ENCODE results near the gene CCDC85B.
A peak's percentile ranks its signal among the peaks of the same experiment; 100 is the strongest.
"Not testable (repeated sequence)": the region's sequence is repeated elsewhere in the genome, so short reads cannot be mapped to it uniquely, and the experiment has no call there.

CCDC85B gene

DNA sequence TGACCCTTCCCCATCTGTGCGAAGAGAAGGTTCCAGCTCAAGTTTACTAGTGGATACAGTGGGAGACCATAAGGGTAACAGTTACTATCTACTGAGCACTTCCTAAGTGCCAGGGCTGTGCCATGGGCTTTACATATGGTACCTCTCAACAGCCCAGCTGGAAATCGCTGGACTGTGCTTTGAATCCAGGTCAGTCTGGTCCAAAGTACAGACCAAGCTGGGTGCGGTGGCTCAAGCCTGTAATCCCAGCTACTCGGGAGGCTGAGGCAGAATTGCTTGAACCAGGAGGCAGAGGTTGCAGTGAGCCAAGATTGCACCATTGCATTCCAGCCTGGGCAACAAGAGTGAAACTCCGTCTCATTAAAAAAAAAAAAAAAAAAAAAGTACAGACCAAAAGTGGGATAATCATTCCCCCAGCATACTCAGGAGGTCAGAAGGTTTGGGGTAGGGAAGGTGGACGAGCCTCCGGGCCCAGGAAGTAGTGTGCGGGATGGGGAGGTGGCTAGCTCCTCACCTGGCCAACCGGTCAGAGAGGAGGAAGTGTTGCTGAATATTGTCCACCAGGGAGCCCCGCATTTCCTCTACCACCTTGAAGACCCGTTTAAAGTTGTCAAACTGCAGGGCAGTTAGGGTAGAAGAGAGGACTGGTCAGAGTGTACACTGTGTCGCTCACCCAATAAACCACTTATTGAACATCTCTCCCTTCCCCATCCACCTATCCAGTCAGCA lies 4.5 kb upstream of the CCDC85B start:
- TF ChIP-seq, protein P1, sequence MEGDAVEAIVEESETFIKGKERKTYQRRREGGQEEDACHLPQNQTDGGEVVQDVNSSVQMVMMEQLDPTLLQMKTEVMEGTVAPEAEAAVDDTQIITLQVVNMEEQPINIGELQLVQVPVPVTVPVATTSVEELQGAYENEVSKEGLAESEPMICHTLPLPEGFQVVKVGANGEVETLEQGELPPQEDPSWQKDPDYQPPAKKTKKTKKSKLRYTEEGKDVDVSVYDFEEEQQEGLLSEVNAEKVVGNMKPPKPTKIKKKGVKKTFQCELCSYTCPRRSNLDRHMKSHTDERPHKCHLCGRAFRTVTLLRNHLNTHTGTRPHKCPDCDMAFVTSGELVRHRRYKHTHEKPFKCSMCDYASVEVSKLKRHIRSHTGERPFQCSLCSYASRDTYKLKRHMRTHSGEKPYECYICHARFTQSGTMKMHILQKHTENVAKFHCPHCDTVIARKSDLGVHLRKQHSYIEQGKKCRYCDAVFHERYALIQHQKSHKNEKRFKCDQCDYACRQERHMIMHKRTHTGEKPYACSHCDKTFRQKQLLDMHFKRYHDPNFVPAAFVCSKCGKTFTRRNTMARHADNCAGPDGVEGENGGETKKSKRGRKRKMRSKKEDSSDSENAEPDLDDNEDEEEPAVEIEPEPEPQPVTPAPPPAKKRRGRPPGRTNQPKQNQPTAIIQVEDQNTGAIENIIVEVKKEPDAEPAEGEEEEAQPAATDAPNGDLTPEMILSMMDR (IDR thresholded peaks at IDR 0.05) = no peak
- no peak for DNase-seq (ENCODE audit: low spot score)
- Histone ChIP-seq H3K4me3 (no peak overlapping the region), H3K27ac (no peak overlapping the region)

DNA sequence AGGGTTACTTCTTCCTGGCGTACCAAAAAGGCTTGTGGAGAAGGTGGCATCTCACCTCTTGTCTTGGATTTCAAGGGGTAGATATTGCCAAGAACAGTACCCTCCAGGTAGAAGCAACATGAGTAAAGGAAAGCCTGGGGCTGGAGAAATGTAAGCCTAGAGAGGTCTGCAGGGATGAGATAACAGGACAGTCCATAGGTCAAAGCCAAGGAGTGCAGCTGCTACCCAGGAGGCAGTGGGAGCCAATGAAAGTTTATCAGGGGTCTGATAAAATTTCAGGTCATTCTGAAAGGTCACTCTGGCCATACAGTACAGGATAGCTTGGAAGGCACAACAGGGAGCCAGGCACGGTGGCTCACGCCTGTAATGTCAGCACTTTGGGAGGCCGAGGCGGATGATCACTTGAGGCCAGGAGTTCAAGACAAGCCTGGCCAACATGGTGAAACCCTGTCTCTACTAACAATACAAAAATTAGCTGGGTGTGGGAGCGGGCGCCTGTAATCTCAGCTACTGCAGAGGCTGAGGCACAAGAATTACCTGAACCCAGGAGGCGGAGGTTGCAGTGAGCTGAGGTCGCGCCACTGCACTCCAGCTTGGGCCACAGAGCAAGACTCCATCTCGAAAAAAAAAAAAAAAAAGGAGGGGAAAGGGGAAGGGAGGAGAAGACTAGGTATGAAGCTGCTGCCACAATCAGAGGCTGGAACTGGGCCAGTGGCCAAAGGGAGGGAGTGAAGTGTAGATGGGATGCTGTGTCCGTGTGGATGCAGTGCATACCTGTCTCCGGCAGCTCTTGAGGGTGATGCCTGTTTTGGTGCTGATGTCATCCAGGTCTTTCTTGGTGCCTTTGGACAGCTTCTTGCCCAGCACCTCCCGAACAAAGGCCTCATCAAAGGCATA lies 3.4 kb upstream of the CCDC85B start:
- H3K4me3 ChIP-seq = peak overlapping the region; percentile 73
- TF ChIP-seq, protein P1 (IDR thresholded peaks at IDR 0.05) = no peak
- no peak for DNase-seq (ENCODE audit: low spot score)
- H3K27ac ChIP-seq = peak overlapping the region in 1 of 2 donors; percentile 91

DNA sequence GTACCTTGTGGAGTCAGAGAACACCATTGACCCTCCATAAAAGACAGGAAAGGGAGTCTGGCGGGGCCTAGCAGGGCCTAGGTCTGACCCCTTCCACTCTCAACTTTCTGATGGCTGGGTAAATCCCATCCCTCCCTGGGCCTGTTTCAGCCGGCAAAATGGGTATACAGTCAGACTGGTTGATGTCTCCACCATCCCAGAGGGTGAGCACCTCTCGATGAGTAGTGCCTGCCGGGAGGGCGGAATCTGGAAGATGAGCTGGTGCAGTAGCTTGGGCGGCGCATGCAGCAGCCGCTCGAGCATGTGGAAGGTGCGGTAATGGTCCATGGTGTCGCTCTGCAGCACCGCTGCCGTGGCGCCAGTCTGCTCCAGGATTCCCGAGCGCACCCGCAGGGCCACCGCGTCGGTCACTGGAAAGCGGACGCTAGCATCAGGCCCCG lies 2.7 kb upstream of the CCDC85B start:
- TF ChIP-seq, protein P1 (IDR thresholded peaks at IDR 0.05) = no peak
- peak overlapping the region; percentile 87 to 91 for H3K27ac ChIP-seq
- H3K4me3 ChIP-seq = peak overlapping the region; percentile 73
- DNase-seq (ENCODE audit: low spot score) = no peak

DNA sequence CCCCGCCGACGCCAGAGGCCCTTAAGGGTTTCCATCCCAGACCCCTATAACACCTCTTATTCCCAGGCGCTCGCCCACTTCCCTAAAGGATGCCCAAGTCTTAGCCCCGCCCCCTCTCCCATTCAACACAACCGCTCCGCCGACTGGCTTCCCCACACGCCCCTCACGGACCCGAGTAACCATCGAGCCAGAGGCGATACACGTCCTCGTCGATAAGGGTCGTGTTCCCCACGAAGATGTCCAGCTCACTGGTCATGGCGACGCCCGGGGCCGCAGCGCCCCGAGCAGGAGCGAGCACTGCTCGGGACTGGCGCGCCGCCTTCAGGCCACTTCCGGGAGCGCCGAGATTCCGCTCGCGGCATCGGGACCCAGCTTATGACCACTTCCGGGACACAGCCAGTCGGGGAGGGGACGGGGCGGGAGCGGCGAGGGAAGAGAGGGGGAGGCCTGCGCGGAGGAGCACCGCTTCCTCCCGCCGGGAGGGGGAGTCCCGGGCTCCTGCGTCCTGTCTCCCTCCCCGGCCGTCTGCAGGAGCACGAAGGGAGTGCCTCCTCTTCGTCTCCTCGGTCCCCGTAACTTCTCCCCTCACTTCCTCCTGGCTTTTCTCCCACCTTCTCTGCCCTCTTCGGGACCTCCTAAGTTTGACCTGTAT lies 2.2 kb upstream of the CCDC85B start, which contains the start of gene FIBP:
Gene FIBP (minus strand): TSS at position 309 of the 652 bp plus-strand sequence. CDS start 53 bp downstream, at position 256.
- DNase-seq (ENCODE audit: low spot score) = peak; percentile 98
- H3K27ac ChIP-seq = peak within 1 kb of the TSS; percentile 87 to 91
- TF ChIP-seq, protein P1 (IDR thresholded peaks at IDR 0.05) = peak; percentile 96
- H3K4me3 ChIP-seq = peak within 1 kb of the TSS; percentile 73

GRCh38 chr11:65891219-65892136 lies 1.0 kb downstream of the CCDC85B start:
- H3K4me3 ChIP-seq = peak overlapping the region; percentile 73
- DNase-seq (ENCODE audit: low spot score) = peak; percentile 84
- TF ChIP-seq, protein P1 (IDR thresholded peaks at IDR 0.05) = no peak
- peak overlapping the region; percentile 87 to 91 for H3K27ac ChIP-seq

DNA sequence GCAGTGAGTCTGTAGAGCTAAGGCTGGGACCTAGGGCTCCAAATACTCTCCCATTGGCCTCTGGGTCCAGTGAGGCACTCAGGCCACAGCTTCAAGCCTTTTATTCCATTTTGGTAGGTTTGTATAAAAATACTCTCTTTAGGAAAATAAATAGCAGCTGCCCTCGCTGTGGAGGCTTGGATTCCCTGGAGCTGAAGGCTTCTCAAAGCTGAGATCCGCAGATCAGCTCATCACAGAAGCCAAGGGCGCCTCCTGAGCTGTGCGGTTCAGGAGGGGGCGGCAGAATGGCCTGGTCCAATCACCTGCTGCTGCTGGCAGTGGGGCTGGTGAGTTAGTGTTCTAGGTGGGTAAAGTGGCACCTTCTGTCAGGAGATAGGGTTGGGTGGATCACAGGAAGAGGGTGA lies 1.7 kb downstream of the CCDC85B start:
- not testable (repeated sequence) for DNase-seq (ENCODE audit: low spot score)
- Histone ChIP-seq H3K27ac (peak overlapping the region; percentile 87 to 91), H3K4me3 (peak overlapping the region; percentile 73)
